Measurements from ENCODE around the gene CBFA2T2. TPM values are rescaled to one million over a fixed set of nuclear protein-coding genes. Genes with fewer than 3 reads are reported as not detected.
"Not testable (repeated sequence)": the region's sequence is repeated elsewhere in the genome, so short reads cannot be mapped to it uniquely, and the experiment has no call there.

CBFA2T2 gene
- total RNA-seq, 1 experiment from 2014 or later: 16.3 TPM

- intact Hi-C loops (cut with micrococcal nuclease; ENCODE audit: unreplicated experiment); in situ Hi-C loops (cut with HindIII; ENCODE audit: low pct_unique_long_range_greater_than_20kb, low sequenced_read_pairs): not testable (repeated sequence)
- H3K4me3 ChIP-seq (ENCODE audit: low read depth in 2 of 2, low read length in 2 of 2): peak overlapping the region; percentile 46 to 86
Measured at GRCh38 chr20:33488661-33489494, 1.0 kb upstream of the CBFA2T2 start.

GRCh38 chr20:33489495-33490022 is 337 bp upstream of the CBFA2T2 start:
- TF ChIP-seq POLR2AphosphoS5 (IDR thresholded peaks at IDR 0.05; ENCODE audit: low read depth, low read length) (peak; percentile 96), CTCF (IDR thresholded peaks at IDR 0.05) (no peak)
- BruUV-seq (replicated peaks): TSS peak; percentile 96
- no peaks in the 10 kb centered on the region for H3K36me3 ChIP-seq (ENCODE audit: control insufficient read depth, insufficient read depth, low read length)
- POLR2A ChIA-PET: interaction anchor here (1.0 kb wide), 1 partner anchor 17 kb away, joined by 5 read pairs; no protein-coding TSS in a partner anchor
- no peaks in the 10 kb centered on the region for H3K9me3 ChIP-seq (ENCODE audit: control insufficient read depth, insufficient read depth, low read depth, low read length)
- no peaks in the 10 kb centered on the region for H3K27me3 ChIP-seq (ENCODE audit: control insufficient read depth, insufficient read depth, low read length)
- ATAC-seq: peak; percentile 98
- CTCF ChIA-PET: interaction anchor here (0.7 kb wide), 1 partner anchor 45 kb away, joined by 3 read pairs; no protein-coding TSS in a partner anchor
- H3K4me3 ChIP-seq (ENCODE audit: low read depth in 2 of 2, low read length in 2 of 2): peak overlapping the region; percentile 46 to 86
- DNase-seq (ENCODE audit: low read depth, low spot score): peak; percentile 77
- intact Hi-C loops (cut with micrococcal nuclease; ENCODE audit: unreplicated experiment) (no loop called here), in situ Hi-C loops (cut with HindIII; ENCODE audit: low pct_unique_long_range_greater_than_20kb, low sequenced_read_pairs) (no loop called here)
- peak overlapping the region; percentile 77 for H3K27ac ChIP-seq (ENCODE audit: low read length)
- H3K4me1 ChIP-seq (ENCODE audit: control insufficient read depth, insufficient read depth, low read length): peaks cover 4% of the 10 kb centered on the region; the same call in 1 of the 2 replicates

More at GRCh38 chr20:33488661-33489494, 1.0 kb upstream of the CBFA2T2 start:
- not testable (repeated sequence) for H3K36me3 ChIP-seq (ENCODE audit: control insufficient read depth, insufficient read depth, low read length); BruUV-seq (replicated peaks); H3K9me3 ChIP-seq (ENCODE audit: control insufficient read depth, insufficient read depth, low read depth, low read length); H3K4me1 ChIP-seq (ENCODE audit: control insufficient read depth, insufficient read depth, low read length); DNase-seq (ENCODE audit: low read depth, low spot score); ATAC-seq; H3K27me3 ChIP-seq (ENCODE audit: control insufficient read depth, insufficient read depth, low read length)
- peak overlapping the region; percentile 77 for H3K27ac ChIP-seq (ENCODE audit: low read length)
- POLR2A ChIA-PET: interaction anchor here (0.6 to 1.0 kb wide), 2 partner anchors 16 to 234 kb away, joined by 3 to 5 read pairs; no protein-coding TSS in a partner anchor
- CTCF ChIA-PET: interaction anchor here (0.6 kb wide), 1 partner anchor 63 kb away, joined by 4 read pairs; no protein-coding TSS in a partner anchor

- no peak for TF ChIP-seq POLR2AphosphoS5 (IDR thresholded peaks at IDR 0.05; ENCODE audit: low read depth, low read length)
- TF ChIP-seq SIN3A (IDR thresholded peaks at IDR 0.05; ENCODE audit: borderline replicate concordance, insufficient read depth, low read depth, low read length): no peak
- TF ChIP-seq CTCF (IDR thresholded peaks at IDR 0.05): no peak
- no peak for TF ChIP-seq TCF7L2 (IDR thresholded peaks at IDR 0.05; ENCODE audit: low read depth, low read length)
- TF ChIP-seq, protein P1, sequence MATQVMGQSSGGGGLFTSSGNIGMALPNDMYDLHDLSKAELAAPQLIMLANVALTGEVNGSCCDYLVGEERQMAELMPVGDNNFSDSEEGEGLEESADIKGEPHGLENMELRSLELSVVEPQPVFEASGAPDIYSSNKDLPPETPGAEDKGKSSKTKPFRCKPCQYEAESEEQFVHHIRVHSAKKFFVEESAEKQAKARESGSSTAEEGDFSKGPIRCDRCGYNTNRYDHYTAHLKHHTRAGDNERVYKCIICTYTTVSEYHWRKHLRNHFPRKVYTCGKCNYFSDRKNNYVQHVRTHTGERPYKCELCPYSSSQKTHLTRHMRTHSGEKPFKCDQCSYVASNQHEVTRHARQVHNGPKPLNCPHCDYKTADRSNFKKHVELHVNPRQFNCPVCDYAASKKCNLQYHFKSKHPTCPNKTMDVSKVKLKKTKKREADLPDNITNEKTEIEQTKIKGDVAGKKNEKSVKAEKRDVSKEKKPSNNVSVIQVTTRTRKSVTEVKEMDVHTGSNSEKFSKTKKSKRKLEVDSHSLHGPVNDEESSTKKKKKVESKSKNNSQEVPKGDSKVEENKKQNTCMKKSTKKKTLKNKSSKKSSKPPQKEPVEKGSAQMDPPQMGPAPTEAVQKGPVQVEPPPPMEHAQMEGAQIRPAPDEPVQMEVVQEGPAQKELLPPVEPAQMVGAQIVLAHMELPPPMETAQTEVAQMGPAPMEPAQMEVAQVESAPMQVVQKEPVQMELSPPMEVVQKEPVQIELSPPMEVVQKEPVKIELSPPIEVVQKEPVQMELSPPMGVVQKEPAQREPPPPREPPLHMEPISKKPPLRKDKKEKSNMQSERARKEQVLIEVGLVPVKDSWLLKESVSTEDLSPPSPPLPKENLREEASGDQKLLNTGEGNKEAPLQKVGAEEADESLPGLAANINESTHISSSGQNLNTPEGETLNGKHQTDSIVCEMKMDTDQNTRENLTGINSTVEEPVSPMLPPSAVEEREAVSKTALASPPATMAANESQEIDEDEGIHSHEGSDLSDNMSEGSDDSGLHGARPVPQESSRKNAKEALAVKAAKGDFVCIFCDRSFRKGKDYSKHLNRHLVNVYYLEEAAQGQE (IDR thresholded peaks at IDR 0.05; ENCODE audit: insufficient read depth in 1 of 2, low read depth in 2 of 2, low read length in 1 of 2): no peak
- ChIA-PET CTCF (no interaction called here), POLR2A (no interaction called here)
- no peak for ATAC-seq
- intact Hi-C loops (cut with micrococcal nuclease; ENCODE audit: unreplicated experiment) (no loop called here), in situ Hi-C loops (cut with HindIII; ENCODE audit: low pct_unique_long_range_greater_than_20kb, low sequenced_read_pairs) (no loop called here)
- Histone ChIP-seq H3K36me3 (ENCODE audit: control insufficient read depth, insufficient read depth, low read length) (no peaks in the 10 kb centered on the region), H3K27ac (ENCODE audit: low read length) (peak overlapping the region; percentile 74), H3K27me3 (ENCODE audit: control insufficient read depth, insufficient read depth, low read length) (no peaks in the 10 kb centered on the region), H3K4me3 (ENCODE audit: low read depth in 2 of 2, low read length in 2 of 2) (peak overlapping the region; percentile 74 to 95), H3K9me3 (ENCODE audit: control insufficient read depth, insufficient read depth, low read depth, low read length) (no peaks in the 10 kb centered on the region), H3K4me1 (ENCODE audit: control insufficient read depth, insufficient read depth, low read length) (peaks cover 4% of the 10 kb centered on the region; the same call in 1 of the 2 replicates)
- TSS peak; percentile 81 for BruUV-seq (replicated peaks)
- DNase-seq (ENCODE audit: low read depth, low spot score): no peak
Measured at GRCh38 chr20:33490934-33491656, 1.2 kb downstream of the CBFA2T2 start.

Measured in Panc1 (cell line).